Subcutaneous adipose tissue (tissue), 4 donors: ENCODE results near the gene MT1A. TPM values are rescaled to one million over a fixed set of nuclear protein-coding genes. Genes with fewer than 3 reads are reported as not detected.

ENCODE experiments used
- total RNA-seq, 4 donors: library from RNA; depleted of rRNA; stranded (reverse); fragments of >200 nt; gene quantifications; one replicate each; pipeline ENCODE4 v1.1.0, GENCODE V29; 2016
- TF ChIP-seq, protein P1 (sequence below): fragments of 450-650 bp; IDR thresholded peaks from one replicate; pipeline ENCODE4 v1.5.1; 2016; ENCODE audit warnings: low read depth, mild to moderate bottlenecking, control low read depth, antibody characterized with exemption, moderate library complexity

MT1A gene
- 1,000 to 10,000 TPM in 1 of 4 donors, 100 to 1,000 TPM in 1, 10 to 100 TPM in 2; 44.4 to 1,063 (median 111) TPM for total RNA-seq

- TF ChIP-seq, protein P1, sequence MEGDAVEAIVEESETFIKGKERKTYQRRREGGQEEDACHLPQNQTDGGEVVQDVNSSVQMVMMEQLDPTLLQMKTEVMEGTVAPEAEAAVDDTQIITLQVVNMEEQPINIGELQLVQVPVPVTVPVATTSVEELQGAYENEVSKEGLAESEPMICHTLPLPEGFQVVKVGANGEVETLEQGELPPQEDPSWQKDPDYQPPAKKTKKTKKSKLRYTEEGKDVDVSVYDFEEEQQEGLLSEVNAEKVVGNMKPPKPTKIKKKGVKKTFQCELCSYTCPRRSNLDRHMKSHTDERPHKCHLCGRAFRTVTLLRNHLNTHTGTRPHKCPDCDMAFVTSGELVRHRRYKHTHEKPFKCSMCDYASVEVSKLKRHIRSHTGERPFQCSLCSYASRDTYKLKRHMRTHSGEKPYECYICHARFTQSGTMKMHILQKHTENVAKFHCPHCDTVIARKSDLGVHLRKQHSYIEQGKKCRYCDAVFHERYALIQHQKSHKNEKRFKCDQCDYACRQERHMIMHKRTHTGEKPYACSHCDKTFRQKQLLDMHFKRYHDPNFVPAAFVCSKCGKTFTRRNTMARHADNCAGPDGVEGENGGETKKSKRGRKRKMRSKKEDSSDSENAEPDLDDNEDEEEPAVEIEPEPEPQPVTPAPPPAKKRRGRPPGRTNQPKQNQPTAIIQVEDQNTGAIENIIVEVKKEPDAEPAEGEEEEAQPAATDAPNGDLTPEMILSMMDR: no peak
These were observed at the start of gene MT1A for GRCh38 chr16:56637814-56638750. Gene MT1A (plus strand): TSS chr16:56638666. CDS start chr16:56638739, 73 bp downstream.

GRCh38 chr16:56588781-56589140, 49.7 kb upstream of the MT1A start:
- TF ChIP-seq, protein P1: no peak

- TF ChIP-seq, protein P1: no peak
These were observed 49.1 kb upstream of the MT1A start, which contains the start of gene MT3 for GRCh38 chr16:56589141-56590039. Gene MT3 (plus strand): TSS chr16:56589528. CDS start chr16:56589591, 63 bp downstream.

DNA sequence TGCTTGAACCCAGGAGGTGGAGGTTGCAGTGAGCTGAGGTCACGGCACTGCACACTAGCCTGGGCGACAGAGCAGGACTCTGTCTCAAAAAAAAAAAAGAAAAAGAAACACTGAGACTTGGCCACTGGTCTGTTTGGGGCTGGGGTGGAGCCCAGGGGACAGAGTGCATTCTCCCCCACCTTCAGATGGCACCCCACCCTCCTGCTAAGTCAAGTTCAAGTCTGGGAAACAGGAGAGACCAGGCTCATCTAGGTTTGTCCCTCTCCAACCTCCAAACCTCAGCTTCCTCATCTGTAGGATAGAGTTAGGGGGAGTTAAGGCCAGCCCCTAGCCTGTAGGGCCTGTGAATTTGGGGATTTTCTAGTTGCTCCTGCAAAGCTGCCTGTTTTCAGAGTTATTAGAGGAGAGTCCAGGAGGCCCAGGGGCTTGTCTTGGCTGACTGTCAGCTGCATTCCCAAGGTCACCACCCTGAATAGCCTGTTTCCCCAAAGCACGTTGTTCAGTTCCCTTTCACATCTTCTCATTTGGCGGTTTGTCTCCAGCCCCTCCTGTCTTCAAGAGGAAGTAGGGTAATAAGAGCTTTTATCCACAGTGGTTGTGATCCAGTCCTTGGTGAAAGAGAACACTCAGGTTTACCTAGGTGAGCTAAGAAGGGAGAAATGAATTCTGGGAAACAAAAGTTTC, 46.9 kb upstream of the MT1A start:
- TF ChIP-seq, protein P1: no peak

DNA sequence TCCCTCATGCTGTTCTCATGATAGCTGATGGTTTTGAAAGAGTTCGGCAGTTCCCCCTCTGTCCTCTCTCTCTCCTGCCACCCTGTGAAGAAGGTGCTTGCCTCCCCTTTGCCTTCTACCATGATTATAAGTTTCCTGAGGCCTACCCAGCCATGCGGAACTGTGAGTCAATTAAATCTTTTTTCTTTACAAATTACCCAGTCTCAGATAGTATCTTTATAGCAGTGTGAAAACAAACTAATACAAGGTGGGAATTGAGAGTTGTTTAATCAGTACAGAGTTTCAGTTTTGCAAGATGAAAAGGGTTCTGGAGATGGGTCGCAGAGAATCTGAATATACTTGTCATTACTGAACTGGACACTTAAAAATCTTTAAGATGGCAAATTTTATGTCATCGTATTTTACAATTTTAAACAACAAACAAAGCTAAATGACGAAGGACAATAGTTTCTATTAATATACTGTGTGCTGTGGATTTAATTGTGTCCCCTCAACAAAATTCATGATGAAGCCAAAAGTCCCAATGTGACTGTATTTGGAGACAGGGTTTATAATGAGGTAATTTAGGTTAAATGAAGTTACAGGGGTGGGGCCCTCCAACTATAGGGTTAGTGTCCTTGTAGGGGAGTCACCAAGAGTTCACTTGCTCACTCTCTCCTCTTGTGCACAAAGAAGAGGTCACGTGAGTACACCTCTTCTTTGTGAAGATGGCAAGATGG, 44.7 kb upstream of the MT1A start:
- TF ChIP-seq, protein P1: no peak

- TF ChIP-seq, protein P1: no peak
These were observed 44.2 kb upstream of the MT1A start for GRCh38 chr16:56594292-56594619.
